HG03103 (cell line): ENCODE results near the gene FXYD5.

ENCODE experiments used
- ATAC-seq: cut with Tn5 transposase; IDR thresholded peaks from one replicate; pipeline ENCODE4 v1.9.1; 2021; ENCODE audit warnings: low read depth; ENCODE audit not compliant: unreplicated experiment

The FXYD5 gene

GRCh38 chr19:35154525-35155406 lies at the start of gene FXYD5:
Gene FXYD5, plus strand, starts transcription at chr19:35154735. Its CDS starts 816 bp downstream, at chr19:35155551.
- no peak for ATAC-seq

- no peak for ATAC-seq
Observed at GRCh38 chr19:35105047-35105410, 49.5 kb upstream of the FXYD5 start.

GRCh38 chr19:35105411-35106290 lies 48.9 kb upstream of the FXYD5 start:
- no peak for ATAC-seq

- no peak for ATAC-seq
Observed at GRCh38 chr19:35106291-35106583, 48.3 kb upstream of the FXYD5 start.

- ATAC-seq = no peak
Observed at GRCh38 chr19:35106898-35107541, 47.5 kb upstream of the FXYD5 start.

- no peak for ATAC-seq
Observed at GRCh38 chr19:35107545-35107944, 47.0 kb upstream of the FXYD5 start.

- no peak for ATAC-seq
Observed at GRCh38 chr19:35108730-35109129, 45.8 kb upstream of the FXYD5 start.

GRCh38 chr19:35109395-35110112 lies 45.0 kb upstream of the FXYD5 start:
- no peak for ATAC-seq

- ATAC-seq = no peak
Observed at GRCh38 chr19:35110974-35111373, 43.6 kb upstream of the FXYD5 start.

- ATAC-seq = no peak
Observed at GRCh38 chr19:35112995-35113688, 41.4 kb upstream of the FXYD5 start.

GRCh38 chr19:35114353-35115176 lies 40.0 kb upstream of the FXYD5 start:
- no peak for ATAC-seq

- no peak for ATAC-seq
Observed at GRCh38 chr19:35115177-35115951, 39.2 kb upstream of the FXYD5 start, which contains the start of gene FXYD3. Gene FXYD3, plus strand, starts transcription at chr19:35115823. Its CDS starts 3,554 bp downstream, at chr19:35119377.

- ATAC-seq = no peak
Observed at GRCh38 chr19:35116072-35116801, 38.3 kb upstream of the FXYD5 start.

- no peak for ATAC-seq
Observed at GRCh38 chr19:35117116-35117515, 37.4 kb upstream of the FXYD5 start.

GRCh38 chr19:35117799-35118198 lies 36.7 kb upstream of the FXYD5 start:
- ATAC-seq = no peak

- no peak for ATAC-seq
Observed at GRCh38 chr19:35118268-35119020, 36.1 kb upstream of the FXYD5 start.

- ATAC-seq = no peak
Observed at GRCh38 chr19:35119091-35119490, 35.4 kb upstream of the FXYD5 start.
